Chondrocyte (in vitro differentiated cells): ENCODE measurements around the gene CASZ1. TPM values are rescaled to one million over a fixed set of nuclear protein-coding genes. Genes with fewer than 3 reads are reported as not detected.

Experiments used
- DNase-seq: peaks from one replicate; pipeline ENCODE4 v3.0.0; 2021; ENCODE audit warnings: mixed read lengths, low spot score
- H3K27ac Mint-ChIP-seq: one replicate; pipeline ENCODE4 v1.8.0; 2021; ENCODE audit warnings: mild to moderate bottlenecking, moderate library complexity, mixed read lengths; ENCODE audit not compliant: unreplicated experiment
- H3K27me3 Mint-ChIP-seq: 2 replicates; pipeline ENCODE4 v1.8.0; 2021; ENCODE audit warnings: low read depth, mixed read lengths
- H3K36me3 Mint-ChIP-seq: 2 replicates; pipeline ENCODE4 v1.8.0; 2021; ENCODE audit warnings: low read depth, mixed read lengths
- H3K4me1 Mint-ChIP-seq: 2 replicates; pipeline ENCODE4 v1.8.0; 2021; ENCODE audit warnings: low read depth, mild to moderate bottlenecking, mixed read lengths
- H3K4me3 Mint-ChIP-seq: one replicate; pipeline ENCODE4 v1.8.0; 2021; ENCODE audit warnings: mild to moderate bottlenecking, moderate library complexity, mixed read lengths; ENCODE audit not compliant: unreplicated experiment
- H3K9me3 Mint-ChIP-seq: 2 replicates; pipeline ENCODE4 v1.8.0; 2021; ENCODE audit warnings: low read depth, mixed read lengths
- CTCF ChIP-seq: fragments of 200-600 bp; sonication (generic); IDR thresholded peaks from 2 replicates; pipeline ENCODE4 v1.5.0; 2021; ENCODE audit warnings: antibody characterized with exemption, mild to moderate bottlenecking, moderate library complexity
- total RNA-seq: library from RNA; stranded (reverse); gene quantifications from 3 replicates; pipeline ENCODE4 v1.2.1, GENCODE V29; 2021

CASZ1 gene
- total RNA-seq, 1 donor from 2014 or later = 4.1 TPM

GRCh38 chr1:10667861-10668761, 128.3 kb downstream of the CASZ1 start:
- TF ChIP-seq CTCF = no peak
- Mint-ChIP-seq H3K4me1 (peaks cover 5% of the 10 kb centered on the region), H3K27me3 (no peaks in the 10 kb centered on the region), H3K9me3 (no peaks in the 10 kb centered on the region), H3K36me3 (no peaks in the 10 kb centered on the region), H3K27ac (no peak overlapping the region), H3K4me3 (no peak overlapping the region)
- DNase-seq = no peak

- no peak for DNase-seq
- Mint-ChIP-seq H3K27ac (no peak overlapping the region), H3K27me3 (no peaks in the 10 kb centered on the region), H3K4me1 (peaks cover 5% of the 10 kb centered on the region), H3K9me3 (no peaks in the 10 kb centered on the region), H3K4me3 (no peak overlapping the region), H3K36me3 (no peaks in the 10 kb centered on the region)
- no peak for TF ChIP-seq CTCF
Observed at GRCh38 chr1:10665930-10666850, 130.3 kb downstream of the CASZ1 start.

GRCh38 chr1:10665226-10665625, 131.2 kb downstream of the CASZ1 start:
- Mint-ChIP-seq H3K9me3 (no peaks in the 10 kb centered on the region), H3K4me1 (peaks cover 5% of the 10 kb centered on the region), H3K36me3 (no peaks in the 10 kb centered on the region), H3K27me3 (no peaks in the 10 kb centered on the region), H3K27ac (no peak overlapping the region), H3K4me3 (no peak overlapping the region)
- TF ChIP-seq CTCF = no peak
- DNase-seq = no peak

GRCh38 chr1:10664251-10664650, 132.2 kb downstream of the CASZ1 start:
- H3K27ac Mint-ChIP-seq = no peak overlapping the region

More at GRCh38 chr1:10664251-10664650, 132.2 kb downstream of the CASZ1 start:
- H3K4me3 Mint-ChIP-seq = no peak overlapping the region
- no peaks in the 10 kb centered on the region for H3K27me3 Mint-ChIP-seq
- TF ChIP-seq CTCF = no peak
- peaks cover 5% of the 10 kb centered on the region for H3K4me1 Mint-ChIP-seq
- no peak for DNase-seq
- H3K9me3 Mint-ChIP-seq = no peaks in the 10 kb centered on the region
- H3K36me3 Mint-ChIP-seq = no peaks in the 10 kb centered on the region
